COLO829 (cell line): ENCODE data around the gene PPP5C.
"Not testable (repeated sequence)": the region's sequence is repeated elsewhere in the genome, so short reads cannot be mapped to it uniquely, and the experiment has no call there.

Experiments used
- DNase-seq: peaks from one replicate; pipeline ENCODE4 v3.0.0; 2012; ENCODE audit warnings: low spot score

Gene PPP5C

DNA sequence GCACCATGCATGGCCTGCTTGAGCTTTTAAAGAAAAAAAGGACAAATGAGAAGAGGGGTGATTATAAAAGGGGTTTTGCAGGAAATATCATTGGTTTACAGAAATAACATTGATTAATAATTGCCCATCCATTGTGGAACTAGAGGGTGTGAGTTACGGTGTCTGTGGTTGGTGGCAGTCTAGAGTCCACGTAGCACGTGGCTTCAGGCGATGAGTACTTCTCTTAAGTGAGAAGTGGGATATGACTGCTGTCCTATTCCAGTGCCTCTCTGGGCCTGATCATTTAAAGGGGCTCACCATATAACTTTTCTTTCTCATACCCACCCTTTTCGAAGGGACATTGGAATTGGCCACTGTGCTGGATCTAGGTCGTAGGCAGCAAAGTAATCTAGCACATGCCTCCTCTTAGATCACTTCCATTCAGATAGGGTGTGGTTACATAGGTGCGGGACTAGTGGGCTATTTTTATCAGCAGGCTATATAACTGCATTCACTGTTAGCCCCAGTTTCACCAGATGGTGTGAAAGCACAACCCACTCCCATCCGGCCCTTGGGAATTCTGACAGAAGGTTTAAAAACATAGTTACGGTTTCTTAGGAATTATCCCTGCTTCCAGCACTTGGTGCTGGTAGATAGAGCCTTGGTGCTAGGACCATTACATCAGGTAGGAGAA lies 19.9 kb downstream of the PPP5C start:
- no peak for DNase-seq

DNA sequence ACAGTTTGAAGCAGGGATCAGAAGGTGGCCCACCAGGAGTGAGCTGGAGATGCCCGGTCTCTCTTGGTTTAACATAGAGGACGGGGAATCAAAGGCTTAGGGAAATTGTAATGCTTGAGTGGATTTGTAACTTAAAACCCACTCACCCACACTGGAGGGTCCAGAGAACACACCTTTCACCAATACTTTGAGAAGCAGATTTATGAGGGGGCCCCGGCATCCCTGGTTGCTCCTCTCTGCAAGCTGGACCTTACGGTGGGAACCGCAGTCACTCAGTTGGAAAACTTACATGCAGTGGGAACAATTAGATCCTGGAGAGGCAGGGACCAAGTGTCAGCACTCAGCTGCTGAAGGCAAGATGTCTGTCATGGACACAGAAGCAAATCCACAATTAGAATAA lies 20.5 kb downstream of the PPP5C start:
- no peak for DNase-seq

DNA sequence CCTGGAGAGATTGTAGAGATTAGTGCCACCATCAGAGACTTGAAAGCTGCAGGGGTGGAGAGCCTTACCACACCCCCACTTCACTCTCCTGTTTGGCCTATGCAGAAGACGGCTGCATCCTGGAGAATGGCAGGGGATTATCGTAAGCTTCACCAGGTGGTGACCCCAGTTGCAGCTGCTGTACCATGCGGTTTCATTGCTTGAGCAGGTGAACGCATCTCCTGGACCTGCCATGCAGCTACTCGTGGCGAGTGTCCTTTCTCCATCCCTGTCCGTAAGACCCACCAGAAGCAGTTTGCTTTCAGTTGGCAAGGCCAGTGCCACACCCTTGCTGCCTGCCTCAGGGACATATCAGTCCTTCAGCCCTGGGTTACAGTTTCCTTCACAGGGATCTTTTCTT lies 21.2 kb downstream of the PPP5C start:
- DNase-seq = no peak

DNA sequence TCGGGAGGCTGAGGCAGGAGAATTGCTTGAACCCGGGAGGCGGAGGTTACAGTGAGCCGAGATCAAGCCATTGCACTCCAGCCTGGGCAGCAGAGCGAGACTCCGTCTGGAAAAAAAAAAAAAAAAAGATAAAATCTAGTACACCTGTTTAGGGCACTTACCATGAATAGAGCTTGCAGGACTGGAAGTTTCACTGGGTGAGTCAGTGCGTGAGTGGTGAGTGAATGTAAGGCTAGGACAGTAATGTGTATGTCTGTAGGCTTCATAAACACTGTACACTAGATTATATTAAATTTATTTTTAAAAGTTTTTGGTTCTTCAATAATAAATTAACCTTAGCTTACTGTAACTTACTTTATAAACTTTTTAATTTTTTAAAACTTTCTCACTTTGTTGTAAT lies 22.9 kb downstream of the PPP5C start:
- DNase-seq = no peak

DNA sequence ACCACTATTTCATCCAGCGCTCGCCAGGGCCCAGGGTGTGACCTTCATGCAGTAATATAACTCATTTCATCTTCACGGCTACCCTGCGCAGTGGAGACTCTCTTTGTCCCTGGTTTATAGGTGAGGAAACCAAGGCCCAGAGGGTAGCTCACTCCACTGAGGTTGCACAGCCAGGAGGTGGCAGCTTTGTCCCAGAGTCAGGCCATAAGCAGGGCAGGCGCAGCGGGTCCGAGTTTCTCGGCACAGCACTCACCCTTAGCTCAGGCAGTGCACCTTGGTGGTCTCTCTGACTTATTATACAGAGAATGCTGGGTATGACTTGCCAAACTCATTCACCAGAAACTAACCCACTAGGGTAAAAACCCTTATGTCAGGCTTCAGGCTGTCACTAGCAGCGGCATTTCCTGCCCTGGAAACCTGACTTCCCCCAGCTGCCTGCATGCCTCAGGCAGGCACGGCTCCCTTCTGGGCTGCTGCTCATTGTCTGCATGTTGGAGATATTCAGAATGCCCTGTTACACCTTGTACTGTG lies 24.5 kb downstream of the PPP5C start:
- DNase-seq = no peak

DNA sequence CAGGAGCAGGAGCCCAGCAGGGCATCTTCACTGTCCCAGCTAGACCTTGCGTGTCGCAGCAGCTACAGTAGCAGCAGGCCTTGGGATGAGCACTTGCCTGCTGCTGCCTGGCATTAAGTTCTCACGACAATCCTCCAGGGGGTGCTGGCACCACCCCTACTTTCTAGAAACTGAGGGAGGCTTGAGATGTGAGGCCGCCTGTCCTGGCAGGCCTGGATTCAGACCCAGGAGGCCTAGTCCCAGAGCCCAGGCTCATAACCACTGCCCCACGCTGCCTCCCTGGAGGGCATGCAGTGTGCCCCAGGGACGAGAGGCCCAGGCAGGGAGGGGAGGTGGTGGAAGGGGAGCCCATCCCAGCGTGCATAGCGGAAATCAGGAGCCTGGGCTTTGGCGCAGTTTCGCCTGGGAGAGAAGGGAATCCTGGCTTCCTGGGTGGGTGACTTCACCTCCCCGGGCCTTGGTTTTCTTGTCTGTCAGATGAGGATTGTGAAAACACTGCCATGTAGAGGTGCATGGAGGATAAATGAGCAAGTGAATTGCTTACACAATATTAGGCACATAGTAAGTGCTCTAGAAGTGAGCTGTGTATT lies 26.1 kb downstream of the PPP5C start:
- no peak for DNase-seq

DNA sequence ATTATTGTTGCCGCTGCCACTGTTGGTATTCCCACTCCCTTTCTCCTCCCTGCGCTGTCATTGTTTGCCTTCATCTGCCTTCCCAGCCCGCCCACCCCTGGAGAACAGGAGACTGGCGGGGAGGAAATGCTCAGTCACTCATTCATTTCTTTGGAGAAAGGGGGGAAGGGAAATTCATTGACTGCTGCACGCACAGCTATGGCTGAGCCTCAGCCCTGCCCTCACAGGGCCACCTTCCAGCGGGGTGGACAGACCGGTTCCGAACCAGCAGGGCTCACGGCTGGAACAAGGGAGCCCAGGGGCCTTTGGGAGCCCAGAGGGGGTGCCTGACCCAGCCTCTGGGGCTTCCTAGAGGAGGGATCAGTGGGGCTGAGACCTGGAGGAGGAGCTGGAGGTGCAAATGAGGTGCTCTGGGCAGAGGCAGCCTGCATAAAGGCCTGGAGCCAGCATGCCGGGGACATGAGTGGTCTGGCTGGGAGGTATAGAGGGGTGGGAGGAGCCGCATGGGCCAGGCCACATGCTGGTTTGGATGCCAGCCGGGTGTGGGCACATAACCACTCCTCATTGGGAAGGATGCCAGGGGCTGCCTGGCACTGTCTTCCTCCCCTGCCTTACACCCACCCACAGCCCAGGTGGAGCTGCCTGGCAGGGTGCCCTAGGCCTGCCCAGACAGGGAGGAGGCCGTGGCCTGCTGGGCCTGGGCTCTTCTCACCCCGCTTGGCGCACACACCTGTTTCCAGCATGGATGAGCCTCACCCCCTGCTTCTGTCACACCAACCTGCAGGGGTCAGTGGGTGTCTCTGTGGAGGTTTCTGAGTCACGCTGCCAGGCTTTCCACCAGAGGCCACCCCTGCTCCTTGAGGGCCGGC lies 26.8 kb downstream of the PPP5C start:
- peak; percentile 69 for DNase-seq

DNA sequence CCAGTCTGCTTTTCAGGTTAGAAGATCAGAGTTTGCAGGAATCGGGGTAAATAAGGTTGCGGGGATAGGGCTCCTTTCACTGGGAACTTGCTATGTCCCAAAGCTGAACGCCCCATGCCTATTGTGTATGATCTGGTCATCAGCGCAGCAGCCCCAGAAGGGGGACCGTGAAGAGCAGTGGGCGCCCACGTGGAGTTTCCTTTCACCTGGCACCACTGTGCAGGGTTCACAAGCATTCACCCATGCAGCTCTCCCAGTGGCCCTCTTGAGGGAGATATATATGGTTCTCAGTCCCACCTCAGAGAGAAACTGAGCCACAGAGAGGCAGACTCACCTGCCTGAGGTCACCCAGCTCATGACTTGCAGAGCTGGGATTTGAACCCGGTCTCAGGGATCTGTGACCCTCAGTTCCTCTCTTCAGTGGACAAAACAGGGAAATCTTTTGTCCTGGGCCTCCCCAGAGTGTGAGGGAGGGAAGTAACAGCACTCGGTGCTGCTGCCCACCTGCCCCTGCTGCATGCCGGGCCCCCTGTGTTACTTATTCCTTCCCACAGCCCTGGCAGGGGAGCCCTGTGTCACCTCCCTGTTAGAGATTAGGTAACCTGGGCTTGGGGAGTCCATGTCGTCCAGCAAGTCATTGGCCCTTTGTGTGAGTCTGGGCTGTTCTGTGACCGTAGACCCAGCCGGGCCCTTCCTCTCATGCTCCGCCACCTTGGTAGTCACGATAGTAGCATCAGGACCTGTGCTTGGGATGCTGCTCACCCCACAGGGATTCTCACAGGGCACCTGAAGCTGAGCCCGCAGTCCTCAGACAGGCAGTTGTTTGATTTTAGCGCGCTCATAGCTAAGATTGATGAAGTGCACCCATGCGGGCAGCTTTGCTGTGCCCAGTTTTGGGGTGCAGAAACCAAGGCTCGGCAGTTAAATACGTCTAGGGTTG lies 27.9 kb downstream of the PPP5C start:
- DNase-seq = no peak

DNA sequence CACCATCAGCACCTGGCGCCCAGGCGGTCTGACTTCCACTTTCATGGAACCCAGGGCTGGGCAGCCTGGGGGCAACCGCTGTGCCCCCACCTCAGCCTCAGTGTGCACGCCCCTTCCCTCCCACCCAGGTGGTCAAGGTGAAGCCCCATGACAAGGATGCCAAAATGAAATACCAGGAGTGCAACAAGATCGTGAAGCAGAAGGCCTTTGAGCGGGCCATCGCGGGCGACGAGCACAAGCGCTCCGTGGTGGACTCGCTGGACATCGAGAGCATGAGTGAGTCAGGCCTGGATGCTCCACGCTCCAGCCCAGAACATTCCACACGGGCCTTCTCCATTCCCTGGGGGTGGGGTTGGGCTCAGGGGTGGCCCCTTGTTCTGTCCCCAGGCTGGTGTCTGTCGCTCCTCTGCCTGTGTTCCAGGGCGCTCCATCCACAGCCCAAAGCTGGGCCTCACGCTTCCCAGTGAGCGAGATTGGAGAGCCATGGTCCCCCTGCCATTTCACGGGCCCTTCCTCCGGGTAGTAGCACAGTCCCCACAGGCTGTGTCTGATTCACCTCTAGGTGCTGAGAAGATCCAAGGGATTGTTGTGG lies 28.7 kb downstream of the PPP5C start:
- not testable (repeated sequence) for DNase-seq

DNA sequence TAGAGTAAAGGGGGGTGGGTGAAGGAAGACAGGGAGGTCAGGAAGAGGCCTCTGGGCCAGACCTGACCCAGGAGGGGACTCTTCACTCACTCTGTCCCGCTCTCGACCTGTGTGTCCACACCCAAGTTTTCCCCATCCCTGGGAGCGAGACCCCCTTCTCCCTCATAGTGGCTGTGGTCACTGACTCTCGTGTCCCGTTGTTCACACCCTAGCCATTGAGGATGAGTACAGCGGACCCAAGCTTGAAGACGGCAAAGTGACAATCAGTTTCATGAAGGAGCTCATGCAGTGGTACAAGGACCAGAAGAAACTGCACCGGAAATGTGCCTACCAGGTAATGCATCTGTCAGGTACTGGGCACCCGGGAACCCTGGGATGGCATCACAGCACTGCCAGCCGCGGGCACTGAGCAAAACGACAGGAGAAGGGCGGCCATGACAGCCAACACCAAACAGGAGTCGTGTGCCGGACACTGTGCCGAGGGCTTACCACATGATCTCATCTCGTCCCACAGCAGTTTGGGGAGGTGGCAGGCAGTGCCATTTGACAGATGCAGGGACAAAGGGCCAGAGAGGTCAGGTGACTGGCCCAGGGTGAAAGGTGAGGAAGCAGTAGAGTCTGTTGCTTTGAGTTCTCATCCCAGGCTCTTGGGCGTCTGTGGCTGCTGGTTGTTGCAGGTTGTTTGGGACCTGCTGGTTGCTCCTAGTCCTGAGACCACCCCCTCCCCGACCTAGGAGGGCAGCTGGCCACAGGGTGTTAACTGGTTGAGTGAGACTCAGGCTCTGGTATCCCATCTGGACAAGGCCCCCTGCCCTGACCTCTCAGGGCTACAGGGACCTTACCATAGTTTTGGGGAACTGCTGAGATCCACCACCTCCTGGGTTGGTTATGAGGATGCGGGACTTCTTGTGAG lies 29.6 kb downstream of the PPP5C start:
- no peak for DNase-seq

DNA sequence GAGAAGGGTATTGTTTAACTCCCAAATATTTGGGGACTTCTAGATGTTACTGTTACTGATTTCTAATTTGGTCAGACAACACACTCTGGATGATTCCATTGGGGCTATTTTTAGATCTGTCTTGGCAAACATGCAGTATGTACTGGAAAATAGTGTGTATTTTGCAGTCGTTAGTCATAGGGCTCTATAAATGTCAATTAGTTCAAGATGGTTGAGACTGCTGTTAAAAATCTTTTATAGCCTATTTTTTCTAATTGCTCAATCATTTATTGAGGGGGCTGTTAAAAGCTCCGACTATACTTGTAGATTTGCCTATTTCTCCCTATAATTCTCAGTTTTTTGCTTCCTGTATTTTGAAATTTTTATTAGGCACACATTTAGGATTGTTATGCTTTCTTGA lies 31.4 kb downstream of the PPP5C start:
- DNase-seq = peak; percentile 28

DNA sequence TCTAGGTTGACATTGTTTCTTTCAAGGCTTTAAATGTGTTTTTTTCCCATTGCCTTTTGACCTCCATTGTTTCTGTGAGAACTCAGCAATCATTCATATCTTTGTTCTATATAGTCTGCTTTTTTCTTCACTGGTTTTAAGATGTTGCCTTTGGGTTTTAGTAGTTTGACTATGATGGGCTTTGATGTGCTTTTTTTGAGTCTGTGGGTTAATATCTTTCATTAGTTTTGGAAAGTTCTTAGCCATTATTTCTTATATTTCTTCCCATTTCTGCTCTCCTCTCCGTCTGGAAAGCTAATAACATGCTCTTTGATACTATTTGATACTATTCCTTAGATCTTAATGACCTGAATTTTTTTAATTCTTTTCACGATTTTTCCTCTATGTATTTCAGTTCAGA lies 33.8 kb downstream of the PPP5C start:
- no peak for DNase-seq

DNA sequence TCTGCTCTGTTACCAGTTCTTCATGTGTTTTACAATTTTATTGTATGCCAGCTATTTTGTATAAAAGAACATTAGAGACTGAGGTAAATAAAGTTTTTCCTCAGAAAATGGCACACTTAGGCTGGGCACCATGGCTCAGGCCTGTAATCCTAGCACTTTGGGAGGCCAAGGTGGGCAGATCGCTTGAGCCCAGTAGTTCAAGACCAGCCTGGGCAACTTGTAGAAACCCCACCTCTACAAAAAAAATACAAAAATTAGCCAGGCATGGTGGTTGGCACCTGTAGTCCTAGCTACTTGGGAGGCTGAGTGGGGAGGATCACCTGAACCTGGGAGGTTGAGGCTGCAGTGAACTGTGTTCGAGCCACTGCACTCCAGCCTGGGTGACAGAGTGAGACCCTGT lies 34.5 kb downstream of the PPP5C start:
- DNase-seq = no peak

DNA sequence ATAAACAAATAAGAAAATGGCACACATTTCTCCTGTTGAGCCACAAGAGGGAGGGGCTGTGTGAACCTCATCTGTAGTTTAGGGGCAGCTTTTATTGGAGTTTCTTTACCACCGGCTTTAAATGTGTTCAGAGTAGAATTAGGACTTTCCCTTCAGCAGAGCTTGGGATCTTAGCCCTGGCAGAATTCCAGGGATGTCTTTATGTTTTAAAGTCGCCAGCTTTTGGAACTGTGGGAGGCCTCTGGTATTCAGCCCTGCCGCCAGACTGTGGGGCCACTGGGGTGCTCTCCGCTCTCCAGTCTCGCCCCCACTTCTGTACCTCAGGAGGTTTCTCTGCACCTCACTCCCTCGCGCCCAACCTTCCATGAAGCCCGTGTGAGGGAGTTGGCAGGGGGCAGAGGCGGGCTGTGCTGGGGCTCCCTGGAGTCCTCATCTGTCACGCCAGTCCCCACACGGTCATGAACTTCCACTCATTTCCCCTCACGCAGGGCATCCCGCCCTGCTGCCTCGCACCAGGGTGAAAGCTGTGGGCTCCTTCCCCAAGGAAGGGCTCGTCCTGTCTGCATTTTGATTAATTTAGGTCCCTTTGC lies 35.0 kb downstream of the PPP5C start:
- no peak for DNase-seq

DNA sequence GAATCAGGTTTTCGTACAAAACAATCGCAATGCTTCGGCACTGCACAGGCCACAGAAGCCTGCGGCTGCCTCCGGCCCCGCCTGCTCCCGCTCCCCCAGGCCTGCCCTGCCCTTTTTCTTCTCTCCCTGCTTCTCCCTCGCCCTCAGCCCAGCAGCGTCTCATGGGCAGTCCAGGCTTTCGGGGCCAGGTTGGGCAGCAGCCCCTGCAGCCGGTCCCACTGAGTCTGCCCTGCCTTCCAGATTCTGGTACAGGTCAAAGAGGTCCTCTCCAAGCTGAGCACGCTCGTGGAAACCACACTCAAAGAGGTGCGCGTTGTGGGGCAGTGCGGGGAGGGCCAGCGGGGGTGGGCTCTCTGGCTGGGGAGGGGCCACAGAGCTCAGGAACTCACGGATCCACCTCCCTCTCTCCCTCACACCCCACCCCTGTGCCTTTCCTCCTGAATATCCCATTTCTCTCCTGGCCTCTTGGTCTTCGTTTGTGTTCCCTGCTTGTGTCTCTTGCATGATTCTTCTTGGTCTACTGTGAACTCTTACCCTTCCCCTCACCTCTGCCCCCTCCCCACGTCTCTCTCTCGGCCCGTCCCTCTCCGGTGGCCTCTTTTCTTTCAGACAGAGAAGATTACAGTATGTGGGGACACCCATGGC lies 36.4 kb downstream of the PPP5C start:
- DNase-seq = no peak

DNA sequence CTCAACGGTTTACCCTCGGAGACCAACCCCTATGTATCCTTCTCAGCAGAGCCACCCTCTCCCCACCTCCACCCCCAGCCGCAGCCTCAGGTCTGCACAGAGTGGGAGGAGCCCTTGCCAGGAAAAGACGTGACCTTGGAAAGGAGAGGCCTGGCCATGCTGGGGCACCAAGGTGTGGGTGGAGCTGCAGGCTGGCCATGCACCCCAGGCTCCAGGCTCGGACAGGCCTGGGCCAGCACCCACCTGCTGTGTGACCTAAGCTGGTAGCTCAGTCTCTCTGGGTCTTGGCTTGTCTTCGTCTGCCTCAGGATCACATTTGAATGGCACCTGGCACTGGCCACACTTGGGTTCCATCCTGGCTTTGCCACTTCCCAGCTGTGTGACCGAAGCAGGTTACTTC lies 37.0 kb downstream of the PPP5C start:
- no peak for DNase-seq

DNA sequence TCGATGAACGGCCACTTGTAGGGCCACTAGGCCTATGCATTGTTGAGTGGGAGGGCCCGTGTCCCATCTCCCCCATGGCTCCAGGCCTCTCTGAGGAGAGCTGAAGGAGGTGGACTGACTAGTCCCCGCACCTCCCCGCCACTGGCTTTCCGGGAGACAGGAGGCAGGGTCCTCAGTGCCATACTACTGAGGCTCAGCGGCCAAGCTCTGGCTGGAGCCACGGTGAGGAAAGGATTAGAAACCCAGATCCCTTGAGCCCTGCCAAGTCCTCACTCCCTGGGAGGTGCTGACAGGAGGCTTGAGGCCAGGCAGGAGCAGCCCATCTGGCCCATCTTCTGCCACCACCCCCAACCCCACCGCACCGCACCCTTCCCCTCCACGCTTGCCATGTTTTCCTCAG lies 37.5 kb downstream of the PPP5C start:
- DNase-seq = no peak

DNA sequence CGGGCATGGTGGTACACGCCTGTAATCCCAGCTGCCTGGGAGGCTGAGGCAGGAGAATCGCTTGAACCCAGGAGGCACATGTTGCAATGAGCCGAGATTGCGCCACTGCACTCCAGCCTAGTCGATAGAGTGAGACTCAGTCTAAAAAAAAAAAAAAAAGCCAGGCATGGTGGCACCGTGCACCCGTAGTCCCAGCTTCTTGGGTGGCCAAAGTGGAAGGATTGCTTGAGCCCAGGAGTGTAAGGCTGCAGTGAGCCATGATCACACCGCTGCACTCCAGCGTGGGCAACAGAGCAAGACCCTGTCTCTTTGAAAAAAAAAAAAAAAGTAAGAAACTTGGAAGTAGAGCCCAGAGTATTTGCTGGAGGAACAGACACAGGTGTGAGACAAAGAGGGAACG lies 38.7 kb downstream of the PPP5C start:
- DNase-seq = no peak

DNA sequence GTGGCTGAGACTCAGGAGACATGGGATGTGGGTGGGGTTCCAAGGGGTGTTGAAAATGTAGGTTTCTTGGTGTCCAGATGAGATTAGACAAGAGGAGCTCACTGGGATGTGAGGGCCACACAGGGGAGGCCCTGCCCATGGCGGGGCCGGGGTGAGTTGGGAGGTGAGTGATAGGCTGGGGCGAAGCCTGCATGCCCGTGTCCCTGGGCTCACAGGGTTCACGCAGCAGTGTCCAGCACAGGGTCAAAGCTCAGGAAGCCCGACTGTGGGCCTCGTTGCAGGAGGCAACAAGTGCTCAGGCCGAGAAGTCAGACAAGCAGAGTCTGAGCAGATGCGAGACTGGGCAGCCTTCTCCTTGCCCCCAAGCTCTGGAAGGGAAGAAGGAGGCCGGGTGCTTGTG lies 39.3 kb downstream of the PPP5C start:
- no peak for DNase-seq
